Neuronal stem cell (in vitro differentiated cells): ENCODE measurements around the gene MDFIC.

Experiments used
- DNase-seq: peaks from one replicate; pipeline ENCODE4 v3.0.0-alpha.2; 2013; ENCODE audit warnings: low spot score
- H2AFZ ChIP-seq: one replicate; pipeline ENCODE4 v1.6.1; 2013; ENCODE audit warnings: mild to moderate bottlenecking, low read length, inconsistent platforms
- H2AK5ac ChIP-seq: 2 replicates; pipeline ENCODE4 v1.6.1; 2013; ENCODE audit warnings: low read depth, mild to moderate bottlenecking, inconsistent platforms, low read length, moderate library complexity, mixed read lengths
- H2BK120ac ChIP-seq: 2 replicates; pipeline ENCODE4 v1.6.1; 2013; ENCODE audit warnings: low read depth, mild to moderate bottlenecking, inconsistent platforms, low read length, moderate library complexity, mixed read lengths
- H2BK12ac ChIP-seq: one replicate; pipeline ENCODE4 v1.6.1; 2013; ENCODE audit warnings: low read length, inconsistent platforms
- H2BK15ac ChIP-seq: 2 replicates; pipeline ENCODE4 v1.6.1; 2013; ENCODE audit warnings: mild to moderate bottlenecking, low read length, inconsistent platforms, mixed read lengths
- H2BK5ac ChIP-seq: one replicate; pipeline ENCODE4 v1.6.1; 2013; ENCODE audit warnings: inconsistent platforms, mild to moderate bottlenecking, low read length, moderate library complexity
- H3K14ac ChIP-seq: one replicate; pipeline ENCODE4 v1.6.1; 2013; ENCODE audit warnings: low read length, inconsistent platforms
- H3K18ac ChIP-seq: 2 replicates; pipeline ENCODE4 v1.6.1; 2013; ENCODE audit warnings: low read length, inconsistent platforms
- H3K23ac ChIP-seq: 2 replicates; pipeline ENCODE4 v1.6.1; 2013; ENCODE audit warnings: low read depth, mild to moderate bottlenecking, mixed read lengths, low read length, inconsistent platforms; ENCODE audit not compliant: poor library complexity
- H3K27ac ChIP-seq: replicated peaks from 3 replicates; pipeline ENCODE4 v1.5.1; 2013; ENCODE audit warnings: low read length, inconsistent platforms
- H3K27me3 ChIP-seq, 3 experiments: 2 replicates each; pipeline ENCODE4 v1.6.1; 2013; ENCODE audit warnings: low read length in 3 of 3, mild to moderate bottlenecking in 2 of 3, inconsistent platforms in 1 of 3, low read depth in 1 of 3, mixed read lengths in 1 of 3, moderate library complexity in 1 of 3; ENCODE audit not compliant: control insufficient read depth in 3 of 3, insufficient read depth in 3 of 3
- H3K36me3 ChIP-seq, 2 donors: replicated peaks in 1 of 2; 2 replicates each; pipeline ENCODE4 v1.6.1; 2013; ENCODE audit warnings: low read length in 2 of 2; ENCODE audit not compliant: control insufficient read depth in 2 of 2, insufficient read depth in 2 of 2
- H3K4ac ChIP-seq: 2 replicates; pipeline ENCODE4 v1.6.1; 2013; ENCODE audit warnings: inconsistent platforms, mild to moderate bottlenecking, low read length, moderate library complexity
- H3K4me1 ChIP-seq, 2 donors: 1 replicate in 1 of 2; 2 replicates in 1 of 2; pipeline ENCODE4 v1.6.1; 2013; ENCODE audit warnings: low read length in 2 of 2, low read depth in 1 of 2; ENCODE audit not compliant: control insufficient read depth in 2 of 2, insufficient read depth in 1 of 2
- H3K4me2 ChIP-seq: one replicate; pipeline ENCODE4 v1.6.1; 2013; ENCODE audit warnings: mild to moderate bottlenecking, low read length, inconsistent platforms; ENCODE audit not compliant: insufficient read depth, poor library complexity, severe bottlenecking
- H3K4me3 ChIP-seq, 2 donors: 2 replicates each; pipeline ENCODE4 v1.5.1; 2013; ENCODE audit warnings: low read length in 2 of 2, mild to moderate bottlenecking in 2 of 2, inconsistent platforms in 1 of 2, moderate library complexity in 1 of 2
- H3K79me1 ChIP-seq: one replicate; pipeline ENCODE4 v1.6.1; 2013; ENCODE audit warnings: low read depth, mild to moderate bottlenecking, inconsistent platforms, low read length, moderate library complexity
- H3K9ac ChIP-seq: one replicate; pipeline ENCODE4 v1.6.1; 2013; ENCODE audit warnings: mild to moderate bottlenecking, low read depth, low read length, inconsistent platforms; ENCODE audit not compliant: poor library complexity
- H3K9me3 ChIP-seq, 2 donors: replicated peaks in 1 of 2; 2 replicates each; pipeline versions ENCODE3 to v1.6.1; 2013; ENCODE audit warnings: low read length in 2 of 2, mild to moderate bottlenecking in 2 of 2, inconsistent platforms in 1 of 2, low read depth in 1 of 2, mixed read lengths in 1 of 2, moderate library complexity in 1 of 2; ENCODE audit not compliant: control insufficient read depth in 2 of 2, insufficient read depth in 1 of 2
- H4K8ac ChIP-seq: one replicate; pipeline ENCODE4 v1.6.1; 2013; ENCODE audit warnings: low read depth, mild to moderate bottlenecking, inconsistent platforms, low read length, moderate library complexity
- H4K91ac ChIP-seq: one replicate; pipeline ENCODE4 v1.6.1; 2013; ENCODE audit warnings: low read length, low read depth, mild to moderate bottlenecking, inconsistent platforms; ENCODE audit not compliant: poor library complexity
- WGBS, 2 donors: extraction: QIAGEN DNeasy Blood & Tissue Kit; methylation state at CpG; one replicate each; pipeline ENCODE4 v1.1.7; 2013; ENCODE audit warnings: missing lambda C conversion rate in 2 of 2, mixed read lengths in 1 of 2; ENCODE audit not compliant: insufficient read length in 2 of 2, insufficient replicate concordance in 1 of 2; ENCODE audit errors: extremely low coverage in 2 of 2; 5-methylcytosine and 5-hydroxymethylcytosine counted together

MDFIC gene

GRCh38 chr7:115005953-115006352 lies 84.1 kb downstream of the MDFIC start:
- Histone ChIP-seq H3K14ac (no peak overlapping the region), H3K27ac (no peak overlapping the region)
- no CpG with 5 or more reads among the region's 4 CpGs for WGBS, 2 donors

GRCh38 chr7:115007751-115008150 lies 85.9 kb downstream of the MDFIC start:
- no peak overlapping the region for H3K4me3 ChIP-seq
- no peak overlapping the region for H2BK12ac ChIP-seq
- H3K23ac ChIP-seq: no peak overlapping the region
- H4K91ac ChIP-seq: no peak overlapping the region
- H4K8ac ChIP-seq: no peak overlapping the region
- H3K36me3 ChIP-seq: peaks cover 0 to 1% of the 10 kb centered on the region in 2 donors
- H3K4me1 ChIP-seq: peaks cover 13 to 23% of the 10 kb centered on the region in 2 donors
- no peak overlapping the region for H2BK120ac ChIP-seq
- H2BK5ac ChIP-seq: no peak overlapping the region
- H2BK15ac ChIP-seq: no peak overlapping the region
- no peak overlapping the region for H3K9ac ChIP-seq
- DNase-seq: no peak
- no peaks in the 10 kb centered on the region for H3K27me3 ChIP-seq
- no peak overlapping the region for H3K4me2 ChIP-seq
- no CpG with 5 or more reads among the region's 7 CpGs for WGBS, 2 donors
- no peaks in the 10 kb centered on the region for H3K79me1 ChIP-seq
- no peak overlapping the region for H2AK5ac ChIP-seq
- H2AFZ ChIP-seq: no peak overlapping the region
- no peak overlapping the region for H3K4ac ChIP-seq
- no peaks in the 10 kb centered on the region for H3K9me3 ChIP-seq
- no peak overlapping the region for H3K27ac ChIP-seq
- H3K18ac ChIP-seq: no peak overlapping the region
- no peak overlapping the region for H3K14ac ChIP-seq

More at GRCh38 chr7:115005953-115006352, 84.1 kb downstream of the MDFIC start:
- no peak overlapping the region for H3K23ac ChIP-seq
- no peak overlapping the region for H3K4me2 ChIP-seq
- H3K4me1 ChIP-seq: peaks cover 13 to 23% of the 10 kb centered on the region in 2 donors
- no peak overlapping the region for H2AK5ac ChIP-seq
- H3K36me3 ChIP-seq: peaks cover 0 to 1% of the 10 kb centered on the region in 2 donors
- H2BK120ac ChIP-seq: no peak overlapping the region
- H4K8ac ChIP-seq: no peak overlapping the region
- no peak overlapping the region for H3K9ac ChIP-seq
- no peak for DNase-seq
- no peak overlapping the region for H4K91ac ChIP-seq
- H3K18ac ChIP-seq: peak overlapping the region; percentile 70
- H2BK5ac ChIP-seq: no peak overlapping the region
- H2BK12ac ChIP-seq: no peak overlapping the region
- H3K27me3 ChIP-seq: no peaks in the 10 kb centered on the region
- H2BK15ac ChIP-seq: no peak overlapping the region
- H3K4me3 ChIP-seq: no peak overlapping the region
- no peaks in the 10 kb centered on the region for H3K9me3 ChIP-seq
- no peak overlapping the region for H3K4ac ChIP-seq
- H2AFZ ChIP-seq: no peak overlapping the region
- no peaks in the 10 kb centered on the region for H3K79me1 ChIP-seq

GRCh38 chr7:115008465-115009114 lies 86.7 kb downstream of the MDFIC start:
- H3K79me1 ChIP-seq: no peaks in the 10 kb centered on the region
- no peak overlapping the region for H3K4ac ChIP-seq
- peaks cover 11 to 23% of the 10 kb centered on the region in 2 donors for H3K4me1 ChIP-seq
- DNase-seq: no peak
- no peak overlapping the region for H2BK120ac ChIP-seq
- H3K23ac ChIP-seq: no peak overlapping the region
- H3K27ac ChIP-seq: no peak overlapping the region
- no peak overlapping the region for H2AFZ ChIP-seq
- no peak overlapping the region for H3K18ac ChIP-seq
- H2BK5ac ChIP-seq: no peak overlapping the region
- H2BK12ac ChIP-seq: no peak overlapping the region
- H3K4me3 ChIP-seq: no peak overlapping the region
- H3K4me2 ChIP-seq: no peak overlapping the region
- H4K91ac ChIP-seq: no peak overlapping the region
- peaks cover 0 to 1% of the 10 kb centered on the region in 2 donors for H3K36me3 ChIP-seq
- no peaks in the 10 kb centered on the region for H3K9me3 ChIP-seq
- no peaks in the 10 kb centered on the region for H3K27me3 ChIP-seq
- H3K9ac ChIP-seq: no peak overlapping the region
- no peak overlapping the region for H2BK15ac ChIP-seq
- no peak overlapping the region for H2AK5ac ChIP-seq
- no peak overlapping the region for H3K14ac ChIP-seq
- no peak overlapping the region for H4K8ac ChIP-seq
- WGBS, 2 donors: no CpG with 5 or more reads among the region's 8 CpGs

GRCh38 chr7:115009139-115009538 lies 87.2 kb downstream of the MDFIC start:
- no peak overlapping the region for H2AK5ac ChIP-seq
- H3K27ac ChIP-seq: no peak overlapping the region
- H2AFZ ChIP-seq: no peak overlapping the region
- no peak overlapping the region for H3K18ac ChIP-seq
- H3K27me3 ChIP-seq: no peaks in the 10 kb centered on the region
- no peak overlapping the region for H2BK12ac ChIP-seq
- H3K4me3 ChIP-seq: no peak overlapping the region
- no peak overlapping the region for H2BK5ac ChIP-seq
- peaks cover 0 to under 1% of the 10 kb centered on the region in 2 donors for H3K36me3 ChIP-seq
- no peak overlapping the region for H2BK120ac ChIP-seq
- peaks cover 11 to 23% of the 10 kb centered on the region in 2 donors for H3K4me1 ChIP-seq
- no peak overlapping the region for H3K9ac ChIP-seq
- no peak for DNase-seq
- no peak overlapping the region for H3K4me2 ChIP-seq
- H4K91ac ChIP-seq: no peak overlapping the region
- H3K4ac ChIP-seq: no peak overlapping the region
- H2BK15ac ChIP-seq: no peak overlapping the region
- no peak overlapping the region for H3K14ac ChIP-seq
- H3K79me1 ChIP-seq: no peaks in the 10 kb centered on the region
- no CpG with 5 or more reads among the region's 3 CpGs for WGBS, 2 donors
- H3K23ac ChIP-seq: no peak overlapping the region
- no peak overlapping the region for H4K8ac ChIP-seq
- no peaks in the 10 kb centered on the region for H3K9me3 ChIP-seq
